ENCODE measurements around the gene GNB2. TPM values are rescaled to one million over a fixed set of nuclear protein-coding genes. Genes with fewer than 3 reads are reported as not detected.
"Not testable (repeated sequence)": the region's sequence is repeated elsewhere in the genome, so short reads cannot be mapped to it uniquely, and the experiment has no call there.

Gene GNB2
- 87.1 TPM for total RNA-seq

DNA sequence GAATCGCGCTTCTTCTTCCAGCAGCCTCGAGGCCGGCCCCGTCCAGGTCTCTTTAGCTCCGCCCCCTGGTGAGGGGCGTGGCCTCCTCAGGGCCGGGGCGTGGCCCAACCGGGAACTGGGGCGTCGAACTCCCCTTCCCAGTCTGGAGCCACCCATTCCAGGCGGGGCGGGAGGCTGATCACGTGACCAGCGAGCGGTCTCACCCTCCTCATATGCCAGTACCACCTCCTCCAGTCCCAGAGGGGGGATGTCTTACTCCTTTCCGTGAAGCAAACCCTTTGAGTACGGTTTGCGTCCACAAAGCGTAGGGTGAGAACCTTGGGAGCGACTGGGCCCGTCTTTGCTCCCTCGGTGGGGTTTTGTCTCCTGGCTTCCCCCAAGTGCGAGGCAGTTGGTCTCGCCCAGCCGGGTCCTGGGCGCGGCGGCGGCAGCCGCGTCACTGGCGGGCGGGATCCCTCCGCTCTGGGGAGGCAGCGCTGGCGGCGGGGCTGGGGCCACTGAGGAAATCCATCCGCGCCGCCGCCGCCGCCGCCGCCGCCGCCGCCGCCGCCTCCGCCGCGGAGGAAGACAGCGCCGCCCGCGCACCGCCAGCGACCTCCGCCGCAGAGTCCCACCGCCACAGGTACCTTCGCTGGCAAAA lies at the start of gene GNB2:
Gene GNB2, plus strand, starts transcription at position 439 of the 640 bp plus-strand sequence. CDS start 2,526 bp downstream, outside the sequence.
- peak; percentile 99 for DNase-seq

- no peak for DNase-seq
These were observed 49.4 kb upstream of the GNB2 start for GRCh38 chr7:100623951-100624824.

DNA sequence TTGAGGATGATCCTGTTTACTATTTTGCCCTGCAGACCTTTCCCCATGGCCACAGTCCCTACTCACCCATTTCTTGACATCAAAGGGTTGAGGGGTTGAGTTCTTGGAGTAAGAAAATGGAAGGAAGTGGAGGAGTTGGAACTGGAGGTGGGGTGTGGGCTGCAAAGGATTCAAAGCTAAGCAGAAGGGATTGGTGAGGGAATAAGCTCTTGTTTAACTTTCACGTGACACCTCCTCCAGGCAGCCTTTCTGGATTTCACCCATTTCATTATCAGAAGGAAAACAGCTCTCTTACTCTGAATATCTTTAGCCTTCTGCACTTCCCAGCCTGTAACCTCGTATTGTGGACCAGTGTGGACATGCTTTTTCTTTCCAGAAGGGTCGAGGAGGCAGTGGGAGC lies 47.5 kb upstream of the GNB2 start:
- no peak for DNase-seq

GRCh38 chr7:100626530-100627237 lies 46.9 kb upstream of the GNB2 start:
- DNase-seq = peak; percentile 80

- DNase-seq = no peak
These were observed 46.3 kb upstream of the GNB2 start for GRCh38 chr7:100627238-100627549.

DNA sequence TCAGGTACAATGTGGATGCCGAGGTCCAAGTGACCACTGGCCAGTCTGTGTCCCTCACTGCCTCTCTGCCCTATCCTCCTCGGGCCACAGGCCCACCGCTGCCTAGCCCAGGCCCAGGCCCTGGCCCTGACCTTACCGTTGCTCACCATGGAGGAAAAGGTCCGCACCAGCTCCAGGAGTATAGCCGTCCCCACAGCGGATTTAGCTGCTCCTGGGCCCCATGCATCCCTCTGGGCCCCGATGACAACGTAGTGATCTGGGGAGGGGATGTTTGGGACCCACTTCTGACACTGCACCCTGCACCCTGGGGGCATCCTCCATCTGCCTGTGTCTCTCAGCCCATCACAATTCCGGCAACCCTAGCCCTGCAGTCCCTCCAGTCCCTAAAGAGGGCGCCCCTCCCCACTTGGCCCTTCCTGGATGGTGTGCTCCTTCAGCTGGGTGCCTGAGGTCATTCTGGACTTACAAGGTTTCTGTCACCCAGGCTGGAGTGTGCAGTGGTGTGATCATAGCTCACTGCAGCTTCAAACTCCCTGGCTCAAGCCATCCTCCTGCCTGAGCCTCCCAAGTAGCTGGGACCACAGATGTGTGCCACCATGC lies 44.3 kb upstream of the GNB2 start:
- no peak for DNase-seq

GRCh38 chr7:100630066-100630465 lies 43.5 kb upstream of the GNB2 start:
- DNase-seq = no peak

DNA sequence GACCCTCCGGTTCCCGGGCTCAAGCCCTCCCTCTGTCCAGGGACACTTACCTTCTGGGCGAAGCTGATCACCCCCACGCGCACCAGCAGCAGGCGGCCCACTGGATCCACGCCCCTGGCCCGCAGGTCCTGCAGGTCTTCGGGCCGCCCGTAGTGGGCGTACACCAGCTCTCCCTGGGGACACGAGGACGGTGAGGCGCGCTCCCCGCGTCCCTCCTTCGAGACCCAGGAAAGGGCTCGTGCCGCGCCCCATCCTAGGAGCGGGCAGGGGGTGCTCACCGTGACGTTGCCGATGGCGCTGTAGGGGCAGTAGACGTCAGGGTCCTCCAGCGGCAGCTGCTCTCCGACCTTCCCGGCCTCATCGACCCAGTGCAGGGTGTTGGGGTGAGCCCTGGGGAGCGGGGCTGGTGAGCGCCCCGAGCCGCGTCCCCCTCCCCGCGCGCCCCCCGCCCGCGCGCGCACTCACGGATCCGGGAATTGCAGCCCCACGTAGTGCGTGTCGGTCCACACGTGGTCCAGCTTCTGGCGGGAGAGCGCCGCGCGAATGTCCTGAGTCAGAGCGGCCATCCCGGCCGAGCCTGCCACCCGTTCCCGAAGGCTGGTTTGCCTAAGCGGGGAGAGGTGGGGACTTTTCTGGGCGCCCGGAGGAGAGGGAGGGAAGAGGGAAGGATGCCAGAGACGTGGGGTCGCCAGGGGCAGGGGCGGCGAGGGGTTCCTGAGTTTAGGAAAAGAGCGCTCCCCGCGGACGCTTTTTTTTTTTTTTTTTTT lies 40.4 kb upstream of the GNB2 start:
- peak; percentile 51 for DNase-seq

- no peak for DNase-seq
These were observed 33.5 kb upstream of the GNB2 start for GRCh38 chr7:100639995-100640516.

DNA sequence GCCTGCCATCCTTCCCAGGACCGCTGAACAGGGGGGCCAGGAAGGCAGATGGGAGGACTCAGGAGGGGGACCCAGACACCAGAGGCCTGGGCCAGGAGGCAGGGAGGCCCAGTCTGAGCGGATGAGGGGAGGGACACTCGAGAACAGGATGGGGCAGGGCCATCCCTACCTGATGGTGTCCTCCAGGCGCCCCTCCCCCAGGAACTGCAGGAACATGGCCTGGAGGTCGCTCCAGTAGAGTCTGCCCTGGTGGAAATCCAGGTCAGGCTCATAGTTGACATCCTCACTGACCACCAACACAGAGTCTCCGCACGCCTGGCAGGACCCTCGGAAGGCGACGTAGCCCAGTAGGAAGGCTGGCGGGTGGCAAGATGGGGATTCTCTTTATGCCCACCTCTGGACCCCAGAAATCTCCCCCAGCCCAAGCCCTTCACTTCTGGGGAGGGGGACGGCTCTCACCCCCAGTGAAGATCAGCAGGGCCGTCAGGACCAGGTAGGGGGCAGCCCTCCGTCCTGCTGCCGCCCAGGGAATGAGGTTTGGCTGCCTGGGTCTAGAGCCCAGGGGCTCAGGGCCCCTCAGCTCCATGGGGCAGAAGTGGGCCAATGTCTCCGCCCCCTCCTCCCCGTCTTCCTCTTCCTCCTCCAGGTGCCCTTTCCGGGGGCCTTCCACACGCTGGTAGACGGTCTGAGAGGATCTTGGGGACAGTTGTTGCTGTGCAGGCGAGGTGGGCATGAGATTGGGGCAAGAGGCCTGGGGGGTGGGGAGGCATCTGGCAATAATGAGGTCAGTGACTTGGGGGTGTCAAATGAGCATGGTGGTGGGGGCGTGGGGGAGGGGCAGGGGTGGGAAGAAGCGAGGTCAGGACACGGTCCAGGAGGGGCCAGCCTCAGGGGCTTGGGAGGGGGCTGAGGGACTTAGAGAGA lies 32.8 kb upstream of the GNB2 start:
- no peak for DNase-seq

DNA sequence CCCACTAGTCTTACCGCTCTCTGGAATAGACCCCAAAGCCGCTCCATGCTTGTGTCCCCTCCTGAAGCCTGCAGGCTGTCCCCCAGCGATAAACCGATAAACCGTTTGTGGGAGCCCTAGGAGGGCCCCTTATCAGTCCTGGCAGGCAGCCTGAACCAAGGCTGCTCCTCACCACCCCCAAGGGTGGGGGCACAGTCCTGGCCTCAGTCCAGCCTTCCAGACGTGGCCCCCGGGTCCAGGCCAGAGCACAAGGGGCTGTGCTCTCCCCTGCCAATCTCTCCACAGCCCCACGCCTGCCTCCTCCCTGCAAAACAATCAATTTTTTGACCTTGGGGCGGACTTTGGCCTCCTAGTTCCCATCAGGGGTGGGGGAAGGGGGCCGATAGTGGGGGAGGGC lies 32.1 kb upstream of the GNB2 start, which contains the start of gene TFR2:
Gene TFR2, minus strand, starts transcription at position 90 of the 397 bp plus-strand sequence. Its CDS starts 43 bp downstream, at position 47.
- DNase-seq = peak; percentile 26

GRCh38 chr7:100641860-100642533 lies 31.5 kb upstream of the GNB2 start:
- DNase-seq = no peak

- DNase-seq = no peak
These were observed 31.0 kb upstream of the GNB2 start for GRCh38 chr7:100642534-100642907.

DNA sequence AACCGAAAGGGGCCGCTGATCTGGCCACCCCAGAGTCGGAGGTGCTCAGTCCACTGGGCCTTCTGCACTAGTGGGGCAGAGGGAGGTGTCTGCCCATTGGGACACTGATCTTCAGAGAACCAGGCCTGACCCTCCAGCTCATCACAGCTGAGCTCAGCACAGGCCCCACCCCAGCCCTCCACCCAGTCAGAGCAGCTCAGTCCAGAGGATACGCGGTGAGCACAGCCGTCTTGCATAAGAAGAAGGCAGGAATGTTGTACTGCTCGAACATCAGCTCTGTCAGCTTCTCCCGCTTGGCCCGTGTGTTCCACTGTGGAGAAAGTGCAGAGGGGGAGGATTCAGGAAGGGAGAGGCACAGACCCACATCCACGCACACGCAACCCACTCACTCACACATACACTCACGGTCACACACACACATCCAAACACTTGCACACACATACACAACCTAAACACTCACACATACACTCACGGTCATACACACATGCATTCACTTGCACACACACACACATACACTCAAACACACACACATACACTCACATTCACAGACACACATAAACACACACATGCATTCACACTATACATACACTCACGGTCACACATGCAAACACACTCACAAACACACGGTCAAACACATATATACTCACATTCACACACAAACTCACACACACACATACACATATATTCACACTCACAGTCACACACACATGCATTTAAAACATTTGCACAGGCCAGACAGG lies 23.5 kb upstream of the GNB2 start:
- DNase-seq = no peak

DNA sequence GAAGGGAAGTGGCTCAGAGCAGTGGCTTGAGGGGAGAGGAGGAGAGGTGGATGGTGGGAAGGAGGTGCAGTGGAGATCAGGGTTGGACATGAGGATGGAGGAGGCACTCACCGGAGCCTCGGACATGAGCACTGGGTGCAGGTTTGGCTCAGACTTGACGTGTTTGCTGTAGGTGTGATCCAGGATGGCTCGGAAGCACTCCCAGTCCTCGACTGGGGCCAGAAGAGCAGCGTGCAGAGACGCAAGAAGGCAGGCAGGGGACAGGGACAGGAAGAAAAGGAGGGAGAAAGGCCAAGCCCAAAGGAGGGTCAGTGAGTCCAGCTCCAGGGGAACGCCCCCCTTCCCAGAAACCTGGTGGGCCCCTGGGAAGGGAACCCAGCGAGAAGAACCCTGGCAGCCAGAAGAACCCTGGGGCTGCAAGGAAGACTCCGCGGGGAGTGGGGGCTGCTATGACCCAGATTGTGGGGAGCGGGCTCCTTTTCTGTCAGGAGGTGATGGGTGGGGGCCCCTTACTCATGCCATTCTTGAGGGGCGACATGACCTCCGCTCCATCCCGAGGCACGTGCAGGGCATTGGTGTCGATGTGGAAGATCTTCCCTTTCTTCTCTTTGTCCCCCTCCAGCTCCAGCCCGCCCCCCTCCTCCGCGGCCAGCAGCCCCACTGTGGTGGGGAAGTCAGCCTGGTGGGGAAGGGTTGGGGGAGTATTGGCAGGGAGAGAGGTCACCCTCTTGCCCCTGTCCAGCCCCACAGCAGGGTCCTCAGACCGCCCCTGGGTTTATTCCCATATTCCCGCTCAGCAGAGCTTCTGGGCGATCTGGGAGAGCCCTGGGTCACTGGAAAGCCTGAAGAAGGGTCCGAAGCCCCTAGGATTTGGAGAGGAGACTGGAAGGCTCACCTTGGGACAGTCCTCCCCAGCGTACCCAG lies 18.4 kb upstream of the GNB2 start:
- no peak for DNase-seq

- peak; percentile 77 for DNase-seq
These were observed 17.4 kb upstream of the GNB2 start, which contains the start of gene ACTL6B for GRCh38 chr7:100655908-100656674. TSS of gene ACTL6B (minus strand) at chr7:100656448. CDS start at chr7:100656354, 94 bp downstream.

DNA sequence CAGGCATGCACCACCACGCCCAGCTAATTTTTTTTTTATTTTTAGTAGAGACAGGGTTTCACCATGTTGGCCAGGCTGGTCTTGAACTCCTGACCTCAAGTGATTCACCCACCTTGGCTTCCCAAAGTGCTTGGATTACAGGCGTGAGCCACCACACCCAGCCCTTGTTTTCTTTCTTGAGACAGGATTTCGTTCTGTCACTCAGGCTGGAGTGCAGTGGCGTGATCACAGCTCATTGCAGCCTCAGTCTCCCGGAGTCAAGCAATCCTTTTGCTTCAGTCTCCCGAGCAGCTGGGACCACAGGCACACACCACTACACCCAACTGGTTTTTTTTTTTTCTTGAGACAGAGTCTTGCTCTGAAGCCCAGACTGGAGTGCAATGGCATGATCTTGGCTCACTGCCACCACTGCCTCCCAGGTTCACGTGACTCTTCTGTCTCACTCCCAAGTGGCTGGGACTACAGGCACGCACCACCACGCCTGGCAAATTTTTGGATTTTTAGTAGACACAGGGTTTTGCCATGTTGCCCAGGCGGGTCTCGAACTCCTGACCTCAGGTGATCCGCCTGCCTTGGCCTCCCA lies 11.3 kb upstream of the GNB2 start:
- not testable (repeated sequence) for DNase-seq
